Brain microvascular endothelial cell (primary cell): ENCODE data around the gene KEL.

Source experiments
- DNase-seq: peaks from one replicate; pipeline ENCODE4 v3.0.0-alpha.2; 2020
- H3K27ac ChIP-seq: fragments of 250-450 bp; sonication (Bioruptor Pico); 2 replicates; pipeline ENCODE4 v1.5.1; 2020; ENCODE audit warnings: mild to moderate bottlenecking, moderate library complexity
- H3K27me3 ChIP-seq: fragments of 250-450 bp; sonication (Bioruptor Pico); replicated peaks from 2 replicates; pipeline ENCODE4 v1.5.1; 2020; ENCODE audit warnings: mild to moderate bottlenecking
- H3K36me3 ChIP-seq: fragments of 250-450 bp; sonication (Bioruptor Pico); replicated peaks from 2 replicates; pipeline ENCODE4 v1.5.1; 2020; ENCODE audit warnings: mild to moderate bottlenecking
- H3K4me3 ChIP-seq: 2 replicates; pipeline ENCODE4 v1.5.1; 2011; ENCODE audit warnings: low read depth, mild to moderate bottlenecking, control low read depth, low read length, moderate library complexity
- CTCF ChIP-seq: IDR thresholded peaks from 2 replicates; pipeline ENCODE4 v1.5.1; 2011; ENCODE audit warnings: low read depth, mild to moderate bottlenecking, moderate library complexity, low read length, control low read depth, inconsistent platforms; ENCODE audit errors: missing control alignments
- in situ Hi-C: cut with HindIII; loops from 2 replicates; pipeline ENCODE4 v1.10.0; 2017; ENCODE audit warnings: low sequenced_read_pairs, low pct_ligation_motif_present

The KEL gene

DNA sequence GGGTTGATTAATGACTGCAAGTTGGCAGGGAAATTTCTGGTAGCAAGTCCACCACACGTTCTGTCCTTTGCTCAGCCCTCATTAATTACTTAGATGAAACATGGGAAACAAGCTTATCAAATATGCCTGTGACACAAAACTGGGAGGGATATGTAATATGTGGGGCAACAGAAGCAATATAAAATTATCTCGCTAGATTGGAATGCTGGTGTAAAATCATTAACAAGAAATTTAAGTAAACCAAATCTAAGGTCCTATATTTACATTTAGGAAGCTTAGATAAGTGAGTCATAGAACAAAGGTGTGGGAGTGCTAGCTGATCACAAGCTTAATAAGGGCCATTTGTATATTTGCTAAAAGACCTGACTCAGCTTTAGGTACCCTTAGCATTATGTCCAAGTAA lies 52.1 kb downstream of the KEL start:
- H3K27ac ChIP-seq, result no peak overlapping the region
- H3K36me3 ChIP-seq, result no peaks in the 10 kb centered on the region
- in situ Hi-C loops, result no loop called here
- no peak for DNase-seq
- no peak for TF ChIP-seq CTCF
- H3K4me3 ChIP-seq, result no peak overlapping the region
- H3K27me3 ChIP-seq, result no peaks in the 10 kb centered on the region

DNA sequence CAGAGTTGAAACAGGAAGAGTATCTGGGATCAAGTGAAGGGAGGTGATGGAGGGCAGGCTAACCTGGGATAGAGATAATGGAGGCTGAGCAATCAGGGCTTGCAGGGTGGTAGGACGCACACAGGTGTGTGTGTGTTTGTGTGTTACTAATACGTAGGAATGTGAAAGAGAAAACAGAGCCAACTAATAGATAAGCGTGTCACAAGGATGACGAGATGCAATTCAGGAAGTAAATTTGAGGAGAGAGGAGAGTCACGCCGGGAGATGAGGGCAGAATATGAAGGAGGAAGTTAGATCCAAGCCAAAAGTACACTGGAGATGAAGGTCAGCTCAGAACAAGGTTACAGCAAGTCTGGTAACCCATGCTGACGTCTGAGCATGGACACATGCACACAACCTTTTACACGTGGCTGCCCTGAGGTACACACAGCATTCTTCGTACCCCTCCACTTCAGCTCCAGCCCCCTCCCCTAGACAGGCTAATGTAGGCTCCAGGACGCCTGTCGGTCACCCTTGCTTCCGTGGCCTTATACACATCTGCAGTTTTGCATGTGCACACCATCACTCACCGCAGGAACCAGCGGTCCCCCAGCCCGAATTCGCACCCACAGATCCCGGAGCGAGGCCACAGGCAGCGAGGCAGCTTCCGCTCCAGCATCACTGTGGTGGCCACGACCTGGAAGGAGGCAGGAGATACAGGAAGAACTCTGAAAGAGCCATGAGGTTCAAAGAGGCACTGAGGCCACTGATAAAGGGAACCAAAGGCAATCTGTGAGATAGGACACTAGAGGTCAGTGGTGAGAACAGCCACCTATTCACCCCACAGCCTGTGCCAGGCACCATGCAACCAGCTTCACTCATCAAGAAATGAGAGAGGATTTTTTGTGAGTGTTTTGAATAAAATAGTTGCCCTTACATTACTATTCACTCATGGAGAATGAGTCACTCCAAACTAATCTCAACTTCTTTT lies 53.0 kb downstream of the KEL start:
- no peak for DNase-seq
- in situ Hi-C loops, result no loop called here
- H3K27ac ChIP-seq, result no peak overlapping the region
- no peaks in the 10 kb centered on the region for H3K36me3 ChIP-seq
- H3K4me3 ChIP-seq, result no peak overlapping the region
- no peak for TF ChIP-seq CTCF
- no peaks in the 10 kb centered on the region for H3K27me3 ChIP-seq

GRCh38 chr7:142908290-142908689 lies 53.9 kb downstream of the KEL start:
- DNase-seq, result no peak
- no peak overlapping the region for H3K27ac ChIP-seq
- H3K27me3 ChIP-seq, result no peaks in the 10 kb centered on the region
- H3K4me3 ChIP-seq, result no peak overlapping the region
- in situ Hi-C loops, result no loop called here
- no peak for TF ChIP-seq CTCF
- no peaks in the 10 kb centered on the region for H3K36me3 ChIP-seq

- DNase-seq, result no peak
- no peak for TF ChIP-seq CTCF
- Histone ChIP-seq H3K4me3 (no peak overlapping the region), H3K36me3 (no peaks in the 10 kb centered on the region), H3K27me3 (no peaks in the 10 kb centered on the region), H3K27ac (no peak overlapping the region)
- in situ Hi-C loops, result no loop called here
Measured at GRCh38 chr7:142906643-142907042, 55.5 kb downstream of the KEL start.

DNA sequence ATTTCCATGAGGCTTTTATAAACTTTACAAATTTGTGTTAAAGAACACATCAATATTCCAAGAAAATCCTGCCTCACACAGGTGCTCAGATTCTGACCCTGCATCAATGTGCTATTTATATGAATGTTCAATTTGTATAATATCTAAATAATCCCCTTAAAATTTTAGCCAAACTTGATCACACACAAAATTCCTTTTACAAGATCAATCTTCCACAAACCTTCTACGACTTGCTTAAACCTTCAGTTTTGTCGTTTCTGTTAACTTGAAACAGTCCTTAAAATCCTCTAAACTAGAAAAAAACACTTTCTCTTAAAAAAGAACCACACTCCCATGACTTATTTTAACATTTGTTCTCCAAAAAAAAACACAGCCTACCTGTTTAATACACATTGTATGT lies 56.4 kb downstream of the KEL start:
- no peak for DNase-seq
- no peaks in the 10 kb centered on the region for H3K27me3 ChIP-seq
- no peak overlapping the region for H3K4me3 ChIP-seq
- no peak overlapping the region for H3K27ac ChIP-seq
- in situ Hi-C loops, result no loop called here
- TF ChIP-seq CTCF, result no peak
- H3K36me3 ChIP-seq, result no peaks in the 10 kb centered on the region
